HG03066 (cell line): ENCODE results near the gene ARSD.
"Not testable (repeated sequence)": the region's sequence is repeated elsewhere in the genome, so short reads cannot be mapped to it uniquely, and the experiment has no call there.

Experiments
- ATAC-seq: cut with Tn5 transposase; IDR thresholded peaks from one replicate; pipeline ENCODE4 v1.9.1; 2021; ENCODE audit warnings: low read depth; ENCODE audit not compliant: unreplicated experiment

The ARSD gene

DNA sequence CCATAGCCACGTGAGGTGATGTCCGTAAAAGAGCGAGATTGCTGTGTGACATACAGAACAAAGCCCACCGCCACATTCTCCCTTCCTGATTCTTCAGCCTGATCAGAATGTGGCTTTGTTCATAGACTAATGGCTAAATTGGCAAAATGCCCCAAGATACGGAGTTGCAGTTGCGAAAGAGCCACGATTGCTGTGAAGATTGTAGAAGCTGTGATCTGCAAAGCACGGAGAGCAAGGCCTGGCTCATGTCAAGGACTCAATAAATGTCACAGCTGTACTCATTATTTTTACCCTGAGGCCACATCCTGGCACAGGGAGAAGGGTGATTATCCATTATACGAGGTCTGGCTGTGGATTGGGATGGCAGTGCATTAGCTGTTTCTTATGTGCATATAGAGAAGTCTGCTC lies 34.2 kb downstream of the ARSD start:
- no peak for ATAC-seq

DNA sequence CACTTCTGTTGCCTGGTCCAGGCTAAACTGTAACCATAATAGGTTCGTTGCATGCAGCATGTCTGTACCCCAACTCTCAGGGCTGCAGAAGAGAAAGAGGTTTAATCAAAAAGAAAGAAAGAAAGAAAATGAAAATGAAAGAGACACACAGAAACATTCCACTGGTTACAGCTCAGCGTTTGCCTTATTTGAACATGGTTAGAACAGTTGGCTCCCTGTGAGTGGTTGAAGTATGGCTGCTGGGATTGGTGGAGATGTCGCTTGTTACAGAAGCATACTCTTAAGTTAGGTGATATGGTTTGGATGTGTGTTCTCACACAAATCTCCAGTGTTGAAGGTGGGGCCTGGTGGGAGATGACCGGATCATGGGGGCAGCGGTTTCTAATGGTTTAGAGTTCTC lies 36.3 kb downstream of the ARSD start:
- no peak for ATAC-seq

DNA sequence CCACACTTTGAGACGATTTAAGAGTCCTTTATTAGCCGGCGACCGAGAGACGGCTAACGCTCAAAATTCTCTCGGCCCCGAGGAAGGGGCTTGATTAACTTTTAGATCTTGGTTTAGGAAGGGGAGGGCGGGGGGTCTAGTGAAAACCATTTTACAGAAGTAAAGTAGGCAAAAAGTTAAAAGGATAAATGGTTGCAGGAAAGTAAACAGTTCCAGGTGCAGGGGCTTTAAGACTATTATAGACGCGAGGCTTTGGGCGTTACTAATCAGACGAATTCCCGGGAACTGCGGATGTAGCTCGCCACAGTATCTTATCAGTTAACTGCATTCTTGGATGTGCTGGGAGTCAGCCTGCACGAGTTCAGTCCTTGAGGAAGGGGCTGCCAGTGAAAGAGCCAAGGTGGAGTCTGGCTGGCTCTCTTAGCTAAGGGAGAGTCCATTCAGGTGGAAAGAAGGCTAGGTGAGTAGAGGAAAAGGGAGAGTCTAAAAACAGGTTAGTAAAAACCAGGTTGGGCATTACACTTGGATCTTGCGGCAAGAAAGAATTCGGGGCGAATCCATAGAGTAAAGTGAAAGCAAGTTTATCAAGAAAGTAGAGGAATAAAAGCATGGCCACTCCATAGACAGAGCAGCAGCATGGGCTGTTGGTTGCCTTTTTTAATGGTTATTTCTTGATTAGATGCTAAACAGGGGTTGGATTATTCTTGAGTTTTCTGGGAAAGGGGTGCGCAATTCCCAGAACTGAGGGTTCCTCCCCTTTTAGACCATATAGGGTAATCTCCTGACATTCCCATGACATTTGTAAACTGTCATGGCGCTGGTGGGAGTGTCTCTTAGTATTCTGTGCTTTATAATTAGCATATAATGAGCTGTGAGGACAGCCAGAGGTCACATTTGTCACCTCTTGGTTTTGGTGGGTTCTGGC lies 38.3 kb downstream of the ARSD start:
- ATAC-seq: not testable (repeated sequence)

DNA sequence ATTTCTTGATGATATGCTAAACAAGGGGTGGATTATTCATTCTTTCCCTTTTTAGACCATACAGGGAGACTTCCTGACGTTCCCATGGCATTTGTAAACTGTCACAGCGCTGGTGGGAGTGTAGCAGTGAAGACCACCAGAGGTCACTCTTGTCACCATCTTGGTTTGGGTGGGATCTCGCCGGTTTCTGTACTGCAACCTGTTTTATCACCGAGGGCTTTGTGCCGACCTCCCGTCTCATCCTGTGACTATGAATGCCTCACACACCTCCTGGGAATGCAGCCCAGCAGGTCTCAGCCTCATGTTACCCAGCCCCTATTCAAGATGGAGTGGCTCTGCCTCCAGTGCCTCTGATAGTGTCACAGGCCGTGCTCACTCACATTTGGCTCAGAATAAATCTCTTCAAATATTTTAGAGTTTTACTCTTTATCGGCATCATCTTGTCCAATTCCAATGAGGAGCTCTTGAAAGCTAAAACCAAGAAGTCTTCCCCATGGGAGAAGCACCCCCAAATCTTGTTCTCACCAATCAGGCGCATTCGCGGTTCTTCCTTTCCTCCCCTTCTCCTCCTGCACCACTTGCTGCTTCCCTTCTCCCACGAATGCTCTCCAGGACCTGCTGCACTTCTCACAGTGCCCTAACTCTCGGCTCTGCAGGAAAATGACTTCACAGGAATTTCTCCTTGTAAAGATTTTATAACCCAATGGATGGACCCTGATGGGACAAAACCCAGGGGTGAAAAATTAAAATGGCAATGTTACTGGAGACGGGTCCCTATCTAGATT lies 39.2 kb downstream of the ARSD start:
- ATAC-seq: not testable (repeated sequence)

DNA sequence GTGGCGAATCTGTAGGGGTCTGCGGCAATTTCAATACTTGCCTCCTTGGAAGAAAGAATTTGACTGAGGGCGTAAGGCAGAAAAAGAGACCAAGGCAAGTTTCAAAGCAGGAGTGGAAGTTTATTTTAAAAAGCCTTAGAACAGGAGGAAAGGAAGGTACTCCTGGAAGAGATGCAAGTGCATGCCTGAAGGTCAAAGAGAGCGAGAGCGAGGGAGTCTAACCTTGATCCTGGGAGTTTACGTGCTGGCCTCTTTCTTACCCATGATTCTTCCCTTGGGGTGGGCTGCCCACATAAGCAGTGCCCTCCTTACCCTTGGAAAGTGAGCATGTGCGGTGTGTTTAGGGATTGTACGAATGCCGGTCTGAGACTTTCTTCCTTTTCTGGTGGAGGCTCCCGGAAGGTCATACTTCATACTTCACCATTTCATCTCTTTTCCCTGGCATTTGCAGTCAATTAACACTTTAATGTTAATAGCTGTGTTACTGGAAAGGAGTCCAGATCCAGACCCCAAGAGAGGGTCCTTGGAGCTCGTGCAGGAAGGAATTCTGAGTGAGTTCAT lies 40.0 kb downstream of the ARSD start:
- no peak for ATAC-seq

DNA sequence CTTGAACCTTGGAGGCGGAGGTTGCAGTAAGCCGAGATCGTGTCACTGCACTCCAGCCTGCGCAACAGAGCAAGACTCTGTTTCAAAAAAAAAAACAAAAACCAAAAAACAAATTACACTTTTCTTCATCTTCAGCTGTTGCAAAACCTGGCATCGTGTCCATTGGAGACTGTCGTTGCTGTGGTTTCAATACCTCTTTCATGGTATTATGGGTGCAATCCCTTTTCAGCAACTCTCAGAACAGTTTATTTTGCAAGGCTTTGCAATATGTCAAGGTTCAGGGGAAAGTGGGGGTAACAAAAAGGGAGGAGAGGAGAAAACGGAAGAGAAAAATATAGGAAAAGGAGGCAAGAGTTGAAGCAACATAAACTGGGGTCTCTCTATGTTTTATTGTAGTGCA lies 40.8 kb downstream of the ARSD start:
- ATAC-seq: no peak

DNA sequence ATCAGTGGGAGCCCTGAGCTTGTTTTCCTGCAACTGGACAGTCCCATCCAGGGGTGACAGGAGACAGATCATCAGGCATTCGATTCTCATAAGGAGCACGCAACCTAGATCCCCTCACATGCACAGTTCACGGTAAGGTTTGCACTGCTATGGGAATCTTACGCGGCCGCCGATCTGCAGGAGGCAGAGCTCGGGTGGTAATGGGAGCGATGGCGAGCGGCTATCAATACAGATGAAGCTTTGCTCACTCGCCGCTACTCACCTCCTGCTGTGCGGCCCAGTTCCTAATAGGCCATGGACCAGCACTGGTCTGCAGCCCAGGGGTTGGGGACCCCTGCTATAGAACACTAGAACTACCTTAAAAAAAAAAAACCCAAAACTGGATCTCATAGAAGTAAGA lies 45.4 kb downstream of the ARSD start:
- no peak for ATAC-seq

DNA sequence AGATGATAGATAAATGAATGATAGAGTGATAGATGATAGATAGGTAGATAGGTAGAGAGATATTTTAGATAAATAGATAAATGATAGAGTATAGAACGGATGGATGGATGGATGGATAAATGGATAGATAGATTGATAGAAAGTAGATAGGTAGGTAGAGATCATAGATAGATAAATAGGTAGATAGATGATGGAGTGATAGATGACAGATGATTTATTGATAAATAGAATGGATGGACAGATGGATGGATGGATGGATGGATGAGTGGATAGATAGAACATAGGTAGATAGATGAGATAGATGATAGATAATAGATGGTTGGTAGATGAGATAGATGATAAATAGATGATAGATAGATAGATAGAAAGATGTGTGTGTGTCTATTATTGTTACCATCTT lies 49.5 kb downstream of the ARSD start:
- ATAC-seq: no peak

DNA sequence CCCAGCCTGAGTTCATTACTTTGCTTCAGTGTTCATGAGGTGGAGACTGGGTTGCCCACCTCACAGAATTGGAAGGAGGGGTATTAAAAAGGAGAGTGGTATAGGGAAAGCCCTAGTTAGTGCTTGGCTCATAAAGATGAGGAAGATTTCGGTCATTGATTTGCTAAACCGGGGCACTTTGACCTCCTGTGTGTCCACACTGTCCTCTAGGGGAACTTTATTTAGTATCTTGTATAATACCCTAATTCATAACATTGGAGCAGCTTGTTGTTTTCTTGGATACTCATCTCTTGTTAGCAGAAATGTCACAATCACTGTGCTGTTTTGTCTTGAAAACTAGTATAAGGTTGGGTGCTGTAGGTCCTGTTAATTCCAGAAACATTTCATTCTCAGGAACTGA lies 50.6 kb downstream of the ARSD start:
- ATAC-seq: no peak

DNA sequence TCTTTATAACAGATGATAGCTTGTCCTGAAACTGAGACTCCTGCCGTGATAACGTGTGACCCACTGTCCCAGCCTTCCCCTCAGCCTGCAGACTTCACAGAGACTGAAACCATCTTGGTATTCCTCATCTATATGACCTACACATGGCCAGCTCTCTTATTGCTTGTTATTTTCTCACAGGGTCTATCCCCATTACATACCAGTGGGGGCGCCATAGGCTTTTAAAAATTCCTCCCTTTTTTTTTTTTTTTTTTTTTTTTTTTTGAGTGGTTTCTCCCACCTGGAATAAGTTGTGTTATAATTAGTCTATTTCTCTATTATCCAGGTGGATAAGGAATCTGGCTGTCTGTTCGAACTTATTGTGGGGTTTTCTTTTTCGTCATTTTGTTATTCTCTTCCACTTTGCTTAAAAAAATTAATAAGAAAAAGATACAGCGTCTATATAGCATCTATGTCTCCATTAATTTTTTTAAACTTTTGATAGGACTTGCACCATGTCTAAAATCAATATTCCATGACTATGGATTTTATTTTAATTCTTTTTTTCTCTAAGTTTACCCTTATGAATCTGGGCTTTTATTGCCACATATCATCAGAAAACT lies 53.2 kb downstream of the ARSD start:
- ATAC-seq: no peak

DNA sequence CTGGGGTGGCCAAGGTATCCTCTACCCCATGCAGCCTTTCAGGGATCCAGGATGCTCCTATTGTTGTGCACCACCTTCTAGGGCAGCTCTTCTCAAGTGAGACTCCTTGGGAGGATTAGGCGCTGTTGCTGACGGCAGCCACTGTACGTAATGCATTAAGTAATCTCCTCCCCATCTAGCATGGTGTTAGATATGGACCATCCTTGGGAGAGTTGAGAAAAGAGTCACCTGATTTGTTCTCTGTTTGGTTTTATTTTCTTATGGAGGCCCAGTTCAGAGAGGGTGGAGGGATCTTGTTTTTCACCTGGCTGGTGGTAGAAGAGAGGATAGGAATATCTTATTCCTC lies 54.0 kb downstream of the ARSD start:
- ATAC-seq: no peak

DNA sequence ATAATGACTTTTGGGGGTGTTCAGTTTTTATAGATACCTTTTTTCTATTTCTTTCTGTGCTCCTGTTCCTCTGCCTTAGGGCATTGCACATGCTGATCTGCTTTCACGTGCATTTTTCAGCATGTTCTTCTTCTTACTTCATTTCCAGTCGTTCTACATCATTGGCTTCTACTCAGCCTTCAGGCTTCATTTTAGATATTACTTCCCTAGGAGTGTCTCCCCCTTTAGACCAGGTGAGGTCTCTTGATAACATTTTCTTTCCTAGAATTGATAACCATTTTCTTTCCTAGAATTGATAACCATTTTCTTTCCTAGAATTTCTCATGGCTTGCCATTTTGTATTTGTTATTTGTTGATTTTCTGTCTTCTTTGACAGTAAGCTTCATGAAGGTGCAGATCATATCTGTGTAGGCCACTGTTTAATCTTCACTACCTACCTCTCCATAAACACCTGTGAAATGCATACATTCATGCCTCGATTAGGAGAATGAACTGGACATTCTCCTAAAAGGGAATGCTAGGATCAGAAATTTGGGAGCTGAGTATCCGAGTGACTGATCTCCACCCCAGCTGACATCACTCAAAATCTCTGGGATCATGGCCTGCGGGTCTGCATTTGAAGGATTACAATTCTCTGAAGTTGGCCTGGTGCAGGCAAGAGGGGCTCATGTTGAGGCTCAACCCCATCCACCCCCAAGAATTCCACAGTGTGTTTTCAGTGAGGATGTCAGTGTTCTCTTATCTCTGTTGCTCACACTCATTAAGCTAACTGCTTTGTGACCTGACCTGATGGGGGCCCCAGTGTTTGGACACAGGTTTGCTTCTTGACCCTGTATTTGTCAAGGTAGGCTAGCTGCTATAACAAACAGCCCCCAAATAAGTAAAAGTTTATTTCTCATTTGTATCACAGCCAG lies 54.7 kb downstream of the ARSD start:
- no peak for ATAC-seq

DNA sequence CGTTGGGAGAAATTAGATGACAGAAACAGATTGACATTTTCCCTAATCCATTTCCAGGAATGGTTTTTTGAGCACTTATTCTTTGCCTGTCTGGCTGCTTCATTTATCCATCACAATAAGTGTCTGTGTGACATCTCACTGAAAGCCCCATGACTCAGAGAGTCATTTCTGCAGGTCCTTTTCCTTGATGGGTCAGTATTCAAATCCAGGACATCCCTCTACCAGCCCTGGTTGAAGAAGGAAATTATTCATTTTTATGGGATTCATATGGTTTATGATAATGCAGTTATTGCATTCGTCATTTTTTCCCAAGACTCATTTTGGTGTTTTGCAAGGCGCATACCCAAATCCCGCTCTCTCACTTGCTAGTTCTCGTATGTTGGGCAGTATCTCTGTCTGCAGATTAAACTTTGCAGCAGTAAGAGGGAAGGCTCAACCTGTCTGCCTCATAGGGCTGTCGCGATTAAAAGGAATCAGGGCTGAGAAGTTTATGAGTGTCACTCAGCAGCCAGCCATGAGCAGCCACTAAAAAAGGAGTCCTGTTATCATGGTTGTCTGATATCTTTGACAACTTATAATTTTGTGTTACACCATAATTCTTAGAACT lies 56.4 kb downstream of the ARSD start:
- ATAC-seq: no peak

DNA sequence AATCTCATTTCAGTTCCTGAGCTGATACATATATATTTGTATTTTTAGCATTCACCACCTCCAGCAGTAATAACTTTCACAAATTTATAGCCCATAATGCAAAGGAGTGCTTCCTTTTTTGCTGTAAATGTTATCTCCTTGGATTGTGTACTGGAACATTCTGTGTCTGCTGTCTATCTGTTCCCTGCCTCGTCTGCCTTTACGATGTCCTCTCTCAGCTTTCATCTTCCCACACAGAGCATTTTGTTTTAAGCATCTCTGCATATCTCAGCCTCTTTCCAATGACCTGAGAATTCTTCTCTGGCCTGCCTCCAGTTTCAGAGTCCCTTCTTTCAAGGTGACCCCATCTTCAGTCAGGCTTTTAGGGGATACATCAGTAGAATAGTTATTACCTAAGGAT lies 57.3 kb downstream of the ARSD start:
- no peak for ATAC-seq

DNA sequence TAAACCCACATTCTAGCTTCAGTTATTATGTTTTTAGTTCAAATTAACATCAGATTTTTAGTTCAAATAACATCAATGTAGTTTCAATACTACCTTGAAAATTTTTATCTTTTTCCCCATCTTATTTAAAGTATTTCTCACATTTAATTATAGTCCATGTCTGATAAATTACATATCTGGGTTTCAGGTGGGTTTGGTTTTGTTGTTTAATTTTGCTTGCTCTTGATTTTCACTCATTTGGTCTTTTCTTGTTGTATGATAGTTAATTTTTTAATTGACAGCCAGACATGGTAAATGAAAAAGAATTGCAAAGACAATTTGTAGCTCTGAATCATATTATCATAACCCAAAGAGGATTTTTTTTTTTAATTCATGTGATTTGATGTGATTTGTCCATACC lies 58.5 kb downstream of the ARSD start:
- ATAC-seq: no peak

DNA sequence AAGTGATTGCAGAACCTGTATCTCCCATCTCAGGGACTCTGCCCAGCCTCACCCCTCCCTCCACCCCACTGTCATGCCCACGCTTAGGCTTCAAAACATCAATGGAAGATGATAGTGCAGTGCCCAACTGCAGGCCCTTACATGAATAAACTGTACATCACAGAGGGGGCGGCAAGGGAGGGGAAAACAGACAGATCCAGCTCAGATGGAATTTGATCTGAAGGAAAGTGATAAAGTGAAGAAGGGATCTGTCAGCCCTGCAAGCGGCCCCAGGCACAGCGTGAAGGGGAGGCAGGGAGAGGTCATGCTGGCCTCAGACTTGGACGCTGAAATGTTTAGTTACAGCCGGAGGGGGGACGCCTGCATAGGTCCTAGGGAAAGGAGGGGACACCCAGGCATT lies 61.9 kb downstream of the ARSD start:
- no peak for ATAC-seq

DNA sequence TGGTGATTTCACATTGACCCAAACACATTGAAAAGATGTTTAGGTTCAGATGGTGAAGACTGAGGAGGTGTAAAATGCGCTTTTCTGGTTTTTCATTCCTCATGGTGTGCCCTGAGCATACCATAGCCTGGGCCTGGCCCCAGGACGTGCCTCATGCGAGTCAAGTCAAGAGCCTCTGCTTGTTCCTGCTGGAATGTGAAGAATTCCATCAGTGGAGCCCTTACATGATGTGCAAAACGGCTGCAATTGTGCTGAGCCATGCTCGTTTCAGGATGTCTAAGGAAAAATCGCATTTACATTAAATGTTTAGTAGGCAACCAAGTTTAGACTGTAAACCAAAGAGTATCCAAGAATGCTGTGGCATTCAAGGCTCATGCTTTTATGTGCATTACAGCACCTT lies 65.5 kb downstream of the ARSD start:
- no peak for ATAC-seq

DNA sequence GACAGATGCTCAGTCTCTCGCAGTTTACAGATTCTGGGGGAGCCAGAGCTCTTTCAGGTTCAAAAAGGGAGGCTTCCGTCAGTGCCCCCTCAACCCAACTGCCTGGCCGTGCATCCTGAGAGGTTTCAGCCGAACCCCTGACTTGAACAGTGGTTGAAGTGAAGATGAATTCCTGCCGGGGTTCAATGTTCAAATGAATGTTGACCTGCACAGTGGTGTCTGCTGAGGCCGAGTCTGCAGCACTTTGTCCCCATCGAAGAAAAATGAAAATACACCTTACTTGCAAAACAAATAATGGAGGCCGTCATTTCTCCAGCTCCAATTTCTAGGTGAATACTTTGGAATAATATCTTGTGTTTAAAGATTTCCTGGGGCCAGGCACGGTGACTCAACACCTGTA lies 66.7 kb downstream of the ARSD start:
- ATAC-seq: no peak

DNA sequence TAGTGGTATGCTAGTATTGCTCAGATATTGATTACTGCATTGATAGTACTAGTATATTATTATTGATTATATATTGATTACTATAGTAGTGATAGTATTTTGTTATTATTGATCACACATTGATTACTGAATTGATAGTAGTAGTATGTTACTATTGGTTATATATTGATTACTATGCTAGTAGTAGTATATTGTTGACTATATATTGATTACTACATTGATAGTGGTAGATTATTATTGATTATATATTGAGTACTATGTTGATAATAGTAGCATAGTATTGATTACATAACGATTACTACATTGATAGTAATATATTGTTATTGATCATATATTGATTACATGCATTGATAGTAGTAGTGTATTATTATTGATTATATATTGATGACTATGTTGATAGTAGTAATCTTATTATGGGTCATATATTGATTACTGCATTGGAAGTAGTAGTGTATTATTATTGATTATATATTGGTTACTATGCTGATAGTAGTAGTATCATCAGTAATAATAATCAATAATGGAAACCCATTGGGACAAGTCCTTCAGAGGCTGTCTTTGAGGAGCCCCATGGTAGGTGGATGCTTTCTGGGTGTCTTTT lies 69.8 kb downstream of the ARSD start:
- ATAC-seq: no peak
